GM10847 (cell line): ENCODE results near the gene ZMYND10.

Source experiments
- POLR2A ChIP-seq: IDR thresholded peaks from 2 replicates; pipeline ENCODE4 v1.6.1; 2011; ENCODE audit not compliant: insufficient read length; ENCODE audit errors: extremely low read depth

Gene ZMYND10

DNA sequence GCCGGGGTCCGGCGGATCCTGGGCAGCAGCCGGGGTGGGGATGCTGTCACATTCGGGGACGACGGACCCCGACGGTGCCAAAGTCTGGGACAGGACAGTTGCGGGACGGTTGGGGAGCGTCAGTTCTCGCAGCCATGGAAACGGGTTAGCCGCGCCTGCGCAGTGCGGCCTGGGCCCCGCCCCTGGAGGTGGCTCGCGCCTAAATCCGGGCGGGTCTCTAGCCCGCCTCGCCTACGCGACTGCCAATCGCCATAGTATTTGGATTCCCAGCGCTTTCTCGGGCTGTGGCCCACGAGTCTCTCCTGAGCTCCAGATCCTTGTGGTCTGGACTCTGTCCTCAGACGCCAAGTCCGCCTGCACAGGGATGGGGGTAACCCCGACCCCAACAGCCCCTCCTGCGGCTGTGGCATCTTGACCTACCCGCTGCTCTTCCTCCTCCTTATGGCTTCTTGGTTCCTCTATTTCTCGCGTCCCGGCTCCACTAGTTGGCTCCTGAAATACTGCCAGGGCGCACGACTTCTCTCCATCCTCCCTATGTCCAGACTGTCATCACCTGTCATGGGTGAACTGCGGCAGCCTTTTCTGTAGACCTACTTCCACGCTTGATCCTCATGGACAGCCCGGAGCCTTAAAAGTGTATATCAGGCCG, at the start of gene ZMYND10:
TSS of gene ZMYND10 (minus strand) at position 147 of the 649 bp plus-strand sequence. CDS start 153 bp downstream, outside the sequence.
- TF ChIP-seq POLR2A: no peak

- TF ChIP-seq POLR2A: no peak
Observed at GRCh38 chr3:50393061-50393460, 47.5 kb upstream of the ZMYND10 start.

DNA sequence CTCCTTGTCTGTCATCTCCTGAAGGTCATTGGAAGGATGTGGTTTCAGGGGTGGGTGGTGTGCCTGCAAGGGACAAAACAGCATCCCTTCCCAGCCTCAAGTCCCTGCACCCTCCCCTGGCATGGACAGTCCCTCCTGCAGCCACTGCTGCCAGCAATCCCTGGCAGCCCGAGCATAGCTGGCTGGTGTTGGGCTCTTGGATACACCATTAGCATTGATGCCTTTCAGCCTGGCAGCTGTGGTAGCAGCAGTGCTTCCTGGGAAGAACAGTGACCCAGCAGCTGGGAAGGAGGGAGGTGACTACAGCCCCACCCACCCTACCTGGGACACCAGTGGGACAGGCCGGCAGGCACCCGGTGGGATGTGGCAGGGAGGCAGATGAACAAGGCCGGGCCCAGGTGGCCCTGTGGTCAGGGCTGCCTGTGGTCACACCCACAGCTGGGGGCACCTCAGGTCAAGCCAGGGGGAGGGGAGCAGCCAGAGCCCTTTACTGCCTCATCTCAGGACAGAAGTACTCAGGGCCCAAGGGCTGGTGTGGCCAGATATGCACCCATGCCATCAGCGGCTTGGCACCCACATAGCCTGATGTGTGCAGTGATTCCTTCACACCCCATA, 46.7 kb upstream of the ZMYND10 start:
- no peak for TF ChIP-seq POLR2A

GRCh38 chr3:50390508-50391224, 45.1 kb upstream of the ZMYND10 start:
- no peak for TF ChIP-seq POLR2A

DNA sequence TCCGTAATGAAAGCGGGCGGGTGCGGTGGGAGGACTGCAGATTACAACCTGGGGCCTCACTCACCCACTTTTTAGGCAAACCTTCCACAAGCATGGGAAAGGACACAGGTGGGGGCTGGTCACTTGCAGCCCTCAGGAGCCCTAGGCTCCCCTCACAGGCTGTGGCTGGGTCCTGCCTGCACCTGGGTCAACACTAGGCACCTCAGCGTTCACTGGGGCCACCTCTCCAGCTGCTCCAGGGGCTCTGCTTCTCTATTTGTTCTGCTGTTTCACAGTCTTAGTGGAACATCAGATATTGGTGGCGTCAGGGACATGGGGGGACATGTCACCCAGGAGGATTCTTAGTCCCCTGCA, 43.9 kb upstream of the ZMYND10 start:
- TF ChIP-seq POLR2A: no peak

GRCh38 chr3:50388720-50389413, 43.3 kb upstream of the ZMYND10 start:
- no peak for TF ChIP-seq POLR2A

DNA sequence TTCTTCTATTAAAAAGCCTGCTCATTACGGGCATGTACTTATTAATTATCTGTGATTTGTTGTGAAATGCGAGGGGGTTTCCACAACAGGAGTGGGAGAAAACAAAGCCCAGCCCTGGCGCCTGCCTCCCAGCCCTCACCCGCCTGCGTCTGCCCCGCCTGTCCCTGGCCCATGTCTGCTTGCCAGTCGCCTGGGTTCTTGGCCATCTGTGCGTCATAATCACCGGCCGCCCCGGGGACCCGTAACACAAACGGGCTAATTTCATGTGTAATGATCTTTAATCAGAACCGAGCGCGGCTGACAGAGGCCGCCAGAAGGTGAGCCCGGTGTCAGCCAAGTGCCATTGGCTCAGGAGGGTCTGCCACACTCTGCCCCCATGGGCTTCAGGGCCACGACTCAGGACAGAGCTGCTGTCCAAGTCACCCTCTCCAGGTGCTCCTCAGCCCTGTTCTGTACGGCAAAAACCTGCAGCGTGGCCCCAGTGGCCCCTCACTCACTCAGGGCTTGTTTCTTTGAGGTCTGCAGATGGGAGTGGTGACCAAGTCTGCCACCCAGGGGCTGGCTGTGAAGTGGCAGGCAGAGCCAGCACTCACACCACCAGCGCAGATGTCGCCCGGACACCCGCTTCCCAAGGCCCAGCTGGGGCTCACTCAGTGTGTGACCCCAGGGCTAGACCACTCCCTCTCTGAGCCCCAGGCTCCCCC, 42.6 kb upstream of the ZMYND10 start:
- TF ChIP-seq POLR2A: no peak

- no peak for TF ChIP-seq POLR2A
Observed at GRCh38 chr3:50385754-50386153, 40.2 kb upstream of the ZMYND10 start.

DNA sequence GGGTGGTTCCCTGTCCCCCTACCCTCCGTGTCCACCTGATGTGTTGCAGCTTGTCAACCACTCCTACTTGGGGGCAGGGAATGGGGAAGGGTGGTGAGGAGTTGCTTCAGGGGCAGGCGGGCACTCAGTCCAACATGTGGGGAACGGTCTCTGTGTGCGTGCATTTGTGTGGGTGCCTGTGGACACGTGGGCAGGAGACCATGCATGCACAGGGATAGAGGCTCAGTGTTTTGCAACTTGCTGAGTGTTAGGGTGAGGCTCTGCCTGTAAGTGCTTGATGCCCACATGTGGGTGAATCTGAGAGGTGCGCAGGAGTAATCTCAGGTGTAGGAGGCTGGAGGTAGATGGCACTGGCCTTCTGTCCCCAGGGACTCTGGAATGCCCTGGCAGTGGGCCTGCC, 38.2 kb upstream of the ZMYND10 start:
- no peak for TF ChIP-seq POLR2A

DNA sequence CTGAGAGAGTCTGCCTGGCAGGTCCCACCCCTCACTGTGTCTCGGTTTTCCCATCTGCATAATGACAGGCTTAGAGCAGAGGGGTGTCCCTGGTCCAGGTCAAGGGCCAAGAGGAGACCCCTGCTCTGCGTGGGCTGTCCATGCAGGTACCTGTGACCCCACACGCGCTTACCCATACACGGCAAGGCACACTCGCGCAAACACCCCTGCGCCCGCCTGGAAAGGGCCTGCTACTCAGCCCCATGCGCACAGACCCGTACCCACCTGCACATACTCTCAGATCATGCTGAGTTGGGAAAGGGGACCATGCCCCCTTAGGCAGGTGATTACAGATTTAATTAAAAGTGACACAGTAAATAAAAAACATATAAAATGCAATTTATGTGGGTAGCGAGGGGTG, 37.2 kb upstream of the ZMYND10 start:
- no peak for TF ChIP-seq POLR2A

- TF ChIP-seq POLR2A: no peak
Observed at GRCh38 chr3:50381383-50381782, 35.9 kb upstream of the ZMYND10 start.

GRCh38 chr3:50380405-50381085, 35.0 kb upstream of the ZMYND10 start:
- no peak for TF ChIP-seq POLR2A

DNA sequence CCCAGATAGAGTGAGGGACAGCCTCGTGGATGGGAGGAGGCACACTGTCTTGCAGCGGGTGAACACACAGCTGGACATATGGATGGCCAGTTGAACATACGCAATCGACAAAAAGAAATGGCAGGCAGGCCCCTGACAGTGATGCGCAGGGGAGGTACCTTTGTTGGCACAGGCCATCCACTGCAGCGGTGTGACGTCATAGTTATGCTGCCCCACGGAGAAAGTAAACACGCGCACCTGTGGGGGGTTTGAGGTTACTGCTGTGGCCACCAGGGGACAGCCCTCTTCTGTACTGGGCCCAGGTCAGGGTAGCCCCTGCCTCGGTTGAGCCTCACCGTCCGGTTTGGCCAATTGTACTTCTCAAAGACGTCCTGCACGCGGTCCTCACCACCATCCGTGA, 33.2 kb upstream of the ZMYND10 start:
- TF ChIP-seq POLR2A: no peak

DNA sequence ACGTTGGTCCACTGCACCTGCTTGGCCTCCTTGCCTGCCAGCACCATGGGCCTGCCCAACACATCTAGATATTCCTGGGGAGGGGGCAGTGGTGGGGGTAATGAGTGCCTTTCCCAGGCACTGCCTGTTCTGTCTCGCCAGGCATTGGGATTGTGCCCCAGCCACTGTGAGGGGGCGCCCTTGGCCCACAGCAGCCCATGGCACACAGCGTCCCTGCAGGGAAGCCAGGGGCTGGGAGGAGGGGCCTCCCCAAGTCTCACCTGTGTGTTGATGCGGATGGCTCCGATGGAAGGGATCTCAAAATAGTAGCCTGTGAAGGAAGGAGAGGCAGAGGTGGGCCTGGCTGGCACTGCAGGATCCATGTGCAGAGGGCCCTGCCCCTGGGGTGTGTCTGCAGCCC, 32.5 kb upstream of the ZMYND10 start:
- TF ChIP-seq POLR2A: no peak
